ENCODE measurements around the gene AK5. TPM values are rescaled to one million over a fixed set of nuclear protein-coding genes. Genes with fewer than 3 reads are reported as not detected.

AK5 gene
- total and polyA plus RNA-seq, 2 of the 4 experiments (the other 2 are of a cell fraction) = 22.5 to 25.8 TPM

GRCh38 chr1:77399250-77400086 lies 117.6 kb downstream of the AK5 start (continued):
- no peak for TF ChIP-seq USF2 (IDR thresholded peaks at IDR 0.05; ENCODE audit: low read depth, low read length)

- Histone ChIP-seq H2AFZ (replicated peaks; ENCODE audit: low read length, poor library complexity) (no peak overlapping the region), H2BK20ac (ENCODE audit: low read depth, low read length) (no peak overlapping the region), H4K8ac (ENCODE audit: low read depth in 2 of 2, low read length in 2 of 2) (no peak overlapping the region), H3K4ac (ENCODE audit: low read depth, low read length) (no peak overlapping the region), H3K4me3 (ENCODE audit: insufficient read depth, low read depth, low read length) (no peak overlapping the region), H4K5ac (ENCODE audit: low read depth, low read length) (no peak overlapping the region), H2AK5ac (ENCODE audit: low read depth, low read length) (no peak overlapping the region), H3K56ac (ENCODE audit: extremely low read depth, insufficient read depth, low read length) (no peak overlapping the region), H3K9ac (ENCODE audit: low read depth, low read length) (no peak overlapping the region), H2BK5ac (ENCODE audit: low read depth, low read length, poor library complexity, severe bottlenecking) (no peak overlapping the region), H3K27ac (ENCODE audit: insufficient read depth, low read length) (no peak overlapping the region), H3K79me1 (ENCODE audit: low read depth in 1 of 2, low read length in 2 of 2) (peaks cover 0 to 28% of the 10 kb centered on the region in 2 experiments; a peak in 2 of 4 replicates), H3K4me1 (ENCODE audit: control insufficient read depth, insufficient read depth, low read length) (no peaks in the 10 kb centered on the region), H4K91ac (ENCODE audit: insufficient read depth, low read depth, low read length) (no peak overlapping the region), H3K4me2 (ENCODE audit: low read depth, low read length) (no peak overlapping the region), H3K18ac (ENCODE audit: low read depth, low read length) (no peak overlapping the region), H3K23ac (ENCODE audit: low read depth, low read length) (no peak overlapping the region), H3K9me1 (ENCODE audit: insufficient read depth, low read length) (0 out of 2 replicates have a peak, but pooled peaks cover 2% of the 10 kb centered on the region), H2BK120ac (ENCODE audit: low read depth, low read length) (no peak overlapping the region), H2AK9ac (replicated peaks; ENCODE audit: low read depth, low read length, poor library complexity) (no peak overlapping the region), H2BK15ac (ENCODE audit: low read depth, low read length) (no peak overlapping the region), H3K9me3 (ENCODE audit: control insufficient read depth, insufficient read depth, low read length) (no peaks in the 10 kb centered on the region), H3K27me3 (ENCODE audit: control insufficient read depth, insufficient read depth, low read length) (no peaks in the 10 kb centered on the region), H3K14ac (replicated peaks; ENCODE audit: low read depth, low read length) (no peak overlapping the region), H4K20me1 (ENCODE audit: insufficient read depth, low read length) (no peaks in the 10 kb centered on the region), H3K36me3 (ENCODE audit: control insufficient read depth, insufficient read depth, low read length) (no peaks in the 10 kb centered on the region)
- DNase-seq (peak; percentile 13), ATAC-seq (ENCODE audit: low read depth) (no peak)
- in situ Hi-C loops (cut with MboI; ENCODE audit: low sequenced_read_pairs) = no loop called here
- no TSS peak for BruUV-seq (replicated peaks)
- ChIA-PET POLR2A (ENCODE audit: unreplicated experiment) (interaction anchor here (0.6 kb wide), 1 partner anchor 114 kb away, joined by 3 read pairs; no protein-coding TSS in a partner anchor), CTCF (no interaction called here)
- WGBS, 2 experiments (ENCODE audit: extremely low coverage in 2 of 2, insufficient read length in 1 of 2) = no CpG with 5 or more reads among the region's 2 CpGs
- TF ChIP-seq POLR2A (IDR thresholded peaks at IDR 0.05; ENCODE audit: low read depth, low read length) = no peak
- TF ChIP-seq RFX5 (IDR thresholded peaks at IDR 0.05; ENCODE audit: low read depth, low read length) = no peak
- no peak for TF ChIP-seq MXI1 (IDR thresholded peaks at IDR 0.05; ENCODE audit: borderline replicate concordance, low read depth, low read length)
- no peak for TF ChIP-seq MAFK (IDR thresholded peaks at IDR 0.05; ENCODE audit: low read depth, low read length)
- dilution Hi-C loops (cut with HindIII; ENCODE audit: low sequenced_read_pairs, unreplicated experiment) = no loop called here
- intact Hi-C loops (cut with micrococcal nuclease) = no loop called here
These were observed 119.0 kb downstream of the AK5 start for GRCh38 chr1:77400781-77401180.
